Right lobe of liver (tissue), 6 donors: ENCODE data around the gene LYRM7. TPM values are rescaled to one million over a fixed set of nuclear protein-coding genes. Genes with fewer than 3 reads are reported as not detected.
A peak's percentile ranks its signal among the peaks of the same experiment; 100 is the strongest.

Experiments used
- ATAC-seq, 4 donors: fragments of 200-7000 bp; cut with Tn5 transposase; one replicate each; pipeline ENCODE4 v1.9.1; 2020; ENCODE audit warnings: mild to moderate bottlenecking in 4 of 4, moderate library complexity in 4 of 4
- DNase-seq, 3 donors: peaks; one replicate each; pipeline ENCODE4 v3.0.0-alpha.2; 2020
- H3K27ac ChIP-seq, 3 donors: fragments of 200-600 bp; one replicate each; pipeline ENCODE4 v1.8.0; 2022
- H3K27me3 ChIP-seq, 2 donors: fragments of 200-600 bp; one replicate each; pipeline ENCODE4 v1.8.0; 2022
- H3K36me3 ChIP-seq, 4 donors: fragments of 200-600 bp; sonication (generic) in 1 of 4; one replicate each; pipeline versions ENCODE4 v1.5.1 to v1.8.0; 2017 to 2022; ENCODE audit warnings: control low read depth in 1 of 4
- H3K4me1 ChIP-seq, 4 donors: fragments of 200-600 bp; sonication (generic) in 1 of 4; one replicate each; pipeline versions ENCODE4 v1.5.1 to v1.8.0; 2017 to 2022; ENCODE audit warnings: control low read depth in 1 of 4
- H3K4me3 ChIP-seq, 3 donors: fragments of 200-600 bp; one replicate each; pipeline ENCODE4 v1.8.0; 2022
- H3K9me3 ChIP-seq, 4 donors: fragments of 200-600 bp; sonication (generic) in 1 of 4; one replicate each; pipeline versions ENCODE4 v1.5.1 to v1.8.0; 2017 to 2022; ENCODE audit warnings: control low read depth in 1 of 4
- CTCF ChIP-seq, 4 donors: fragments of 200-600 bp in 3 of 4; fragments of 450-650 bp in 1 of 4; IDR thresholded peaks; one replicate each; pipeline versions ENCODE4 v1.5.1 to v1.8.0; 2016 to 2022; ENCODE audit warnings: antibody characterized with exemption in 4 of 4, mild to moderate bottlenecking in 2 of 4
- POLR2A ChIP-seq: fragments of 450-650 bp; IDR thresholded peaks from one replicate; pipeline ENCODE4 v1.6.1; 2017; ENCODE audit warnings: antibody characterized with exemption, mild to moderate bottlenecking
- WGBS: methylation state at CpG from one replicate; pipeline ENCODE4 v1.1.6; 2018; ENCODE audit warnings: low coverage, low lambda C conversion rate; ENCODE audit not compliant: insufficient coverage; ENCODE audit errors: missing lambda C conversion rate; 5-methylcytosine and 5-hydroxymethylcytosine counted together
- intact Hi-C, 2 donors: fragments of 100-400 bp; cut with DNase I; formaldehyde crosslinking; loops; one replicate each; pipeline versions ENCODE4 v1.11.2 to v1.14.1; 2022
- total RNA-seq, 6 experiments: library from RNA; depleted of rRNA in 2 of 6; stranded (reverse); fragments of >200 nt in 2 of 6; fragmentation: NEBNext Ultra II Directional in 3 of 6; extraction: Animal tissue kit (Norgen Biotek cat#: 25700) in 3 of 6; gene quantifications; one replicate each; pipeline versions ENCODE4 v1.1.0 to v1.2.4, GENCODE V29; 2016 to 2023
- donor health status: DM: no; HTN: yes; CAD: no.
- donor health status: DM: no; HTN: no; CAD: no.
- donor health status: DM: no; HTN: no; CAD: no.
- donor health status: DM: no; HTN: yes; CAD: no.
- donor health status: DM: no; HTN: yes; CAD: no.

Gene LYRM7
- total RNA-seq, 6 experiments from 2014 or later, result 4.4 to 9.5 (median 5.6) TPM

GRCh38 chr5:131156385-131156784 lies 14.4 kb upstream of the LYRM7 start:
- ATAC-seq, result no peak
- no peak for DNase-seq
- Histone ChIP-seq H3K4me3 (no peak overlapping the region), H3K27ac (no peak overlapping the region), H3K27me3 (no peaks in the 10 kb centered on the region), H3K9me3 (no peaks in the 10 kb centered on the region), H3K36me3 (peaks cover 0 to 29% (median 18%) of the 10 kb centered on the region in 4 donors), H3K4me1 (peaks cover 0 to 14% (median 6%) of the 10 kb centered on the region in 4 donors)
- WGBS, result 100% methylated on average over 2 of the region's 2 CpGs
- intact Hi-C loops, result no loop called here
- TF ChIP-seq POLR2A (no peak), CTCF (IDR thresholded peaks at IDR 0.05) (no peak)

GRCh38 chr5:131156957-131157356 lies 13.8 kb upstream of the LYRM7 start:
- H3K27me3 ChIP-seq, result no peaks in the 10 kb centered on the region
- no peak for TF ChIP-seq CTCF (IDR thresholded peaks at IDR 0.05)
- TF ChIP-seq POLR2A, result no peak
- peaks cover 0 to 20% (median 9%) of the 10 kb centered on the region in 4 donors for H3K4me1 ChIP-seq
- intact Hi-C loops, result no loop called here
- ATAC-seq (no peak), DNase-seq (no peak)
- H3K27ac ChIP-seq, result no peak overlapping the region
- no peak overlapping the region for H3K4me3 ChIP-seq
- WGBS, result 98% methylated on average over 5 of the region's 5 CpGs
- no peaks in the 10 kb centered on the region for H3K9me3 ChIP-seq
- H3K36me3 ChIP-seq, result peaks cover 0 to 34% (median 23%) of the 10 kb centered on the region in 4 donors

- ATAC-seq (peak in 2 of 4 donors; percentile 31 to 38), DNase-seq (no peak)
- Histone ChIP-seq H3K36me3 (peaks cover 0 to 46% (median 29%) of the 10 kb centered on the region in 4 donors), H3K4me1 (peaks cover 0 to 29% (median 14%) of the 10 kb centered on the region in 4 donors), H3K4me3 (no peak overlapping the region), H3K9me3 (no peaks in the 10 kb centered on the region), H3K27ac (no peak overlapping the region), H3K27me3 (no peaks in the 10 kb centered on the region)
- intact Hi-C loops, result no loop called here
- WGBS, result 23% methylated on average over 2 of the region's 2 CpGs
- TF ChIP-seq POLR2A (no peak), CTCF (IDR thresholded peaks at IDR 0.05) (no peak)
These were observed 10.6 kb upstream of the LYRM7 start for GRCh38 chr5:131160134-131160533.

GRCh38 chr5:131163276-131164119 lies 7.2 kb upstream of the LYRM7 start:
- Histone ChIP-seq H3K9me3 (no peaks in the 10 kb centered on the region), H3K4me3 (peak overlapping the region; percentile 89 to 94 (median 93)), H3K36me3 (peaks cover 0 to 46% (median 26%) of the 10 kb centered on the region in 4 donors), H3K4me1 (peaks cover 0 to 29% (median 14%) of the 10 kb centered on the region in 4 donors), H3K27ac (peak overlapping the region; percentile 90 to 98 (median 96)), H3K27me3 (no peaks in the 10 kb centered on the region)
- DNase-seq, result no peak
- TF ChIP-seq CTCF (IDR thresholded peaks at IDR 0.05) (no peak), POLR2A (peak; percentile 44)
- WGBS, result 3% methylated on average over 9 of the region's 9 CpGs
- intact Hi-C loops, result no loop called here
- peak in 3 of 4 donors; percentile 13 to 47 (median 34) for ATAC-seq
